Mucosa of rectum (tissue), 2 donors: ENCODE measurements around the gene CHST13.

Experiments
- H3K27ac ChIP-seq, 2 donors: one replicate each; pipeline ENCODE4 v1.7.0; 2013; ENCODE audit warnings: inconsistent platforms in 2 of 2, low read depth in 2 of 2, low read length in 2 of 2
- H3K27me3 ChIP-seq, 2 donors: one replicate each; pipeline ENCODE4 v1.7.0; 2013; ENCODE audit warnings: low read length in 2 of 2; ENCODE audit not compliant: control insufficient read depth in 2 of 2, insufficient read depth in 2 of 2
- H3K36me3 ChIP-seq, 2 donors: one replicate each; pipeline ENCODE4 v1.7.0; 2013; ENCODE audit warnings: low read length in 2 of 2; ENCODE audit not compliant: control insufficient read depth in 2 of 2, insufficient read depth in 2 of 2
- H3K4me1 ChIP-seq, 2 donors: one replicate each; pipeline ENCODE4 v1.7.0; 2013; ENCODE audit warnings: low read length in 2 of 2, mild to moderate bottlenecking in 1 of 2; ENCODE audit not compliant: control insufficient read depth in 2 of 2, insufficient read depth in 2 of 2
- H3K4me3 ChIP-seq, 2 donors: one replicate each; pipeline ENCODE4 v1.7.0; 2013; ENCODE audit warnings: low read length in 2 of 2
- H3K9ac ChIP-seq, 2 donors: one replicate each; pipeline ENCODE4 v1.7.0; 2013; ENCODE audit warnings: low read length in 2 of 2, low read depth in 1 of 2, mild to moderate bottlenecking in 1 of 2
- H3K9me3 ChIP-seq, 2 donors: one replicate each; pipeline ENCODE4 v1.7.0; 2013; ENCODE audit warnings: low read length in 2 of 2; ENCODE audit not compliant: control insufficient read depth in 2 of 2
- donor health status: healthy.
- donor health status: Normal muscosa, but diverticular disease.

CHST13 gene

DNA sequence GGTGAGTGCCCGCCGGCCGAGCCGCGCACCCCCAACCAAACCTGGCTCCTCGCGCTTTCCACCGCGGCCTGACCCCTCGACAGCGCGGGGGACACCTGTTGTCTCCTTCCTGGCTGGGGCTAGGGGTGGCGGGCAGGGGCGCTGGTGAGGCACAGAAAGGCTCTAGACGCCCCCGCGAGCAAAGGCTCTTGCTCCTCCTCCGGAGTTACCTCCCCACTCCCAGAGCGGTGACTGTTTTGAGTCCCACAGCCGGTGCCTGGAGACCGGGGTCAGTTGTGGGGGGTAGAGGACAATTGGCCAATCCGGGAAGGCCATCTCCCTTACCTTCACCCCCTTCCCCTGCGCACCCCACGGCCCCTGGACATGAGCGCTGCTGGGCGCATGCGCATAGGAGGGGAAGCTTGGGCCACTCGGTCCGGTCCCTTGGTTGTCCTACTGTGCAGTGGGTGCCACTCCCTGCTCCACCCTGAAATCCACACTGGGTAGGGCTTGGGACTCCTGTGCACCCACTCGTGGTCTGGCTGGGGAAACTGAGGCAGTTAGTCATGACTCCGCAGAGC lies 554 bp downstream of the CHST13 start:
- H3K4me3 ChIP-seq, result peak overlapping the region; percentile 56 to 62
- H3K36me3 ChIP-seq, result no peaks in the 10 kb centered on the region
- H3K27me3 ChIP-seq, result peaks cover 4 to 5% of the 10 kb centered on the region in 2 donors
- peak overlapping the region in 1 of 2 donors; percentile 68 for H3K9ac ChIP-seq
- H3K9me3 ChIP-seq, result no peaks in the 10 kb centered on the region
- H3K27ac ChIP-seq, result peak overlapping the region; percentile 44 to 48
- H3K4me1 ChIP-seq, result peaks cover 14% of the 10 kb centered on the region in 2 donors

DNA sequence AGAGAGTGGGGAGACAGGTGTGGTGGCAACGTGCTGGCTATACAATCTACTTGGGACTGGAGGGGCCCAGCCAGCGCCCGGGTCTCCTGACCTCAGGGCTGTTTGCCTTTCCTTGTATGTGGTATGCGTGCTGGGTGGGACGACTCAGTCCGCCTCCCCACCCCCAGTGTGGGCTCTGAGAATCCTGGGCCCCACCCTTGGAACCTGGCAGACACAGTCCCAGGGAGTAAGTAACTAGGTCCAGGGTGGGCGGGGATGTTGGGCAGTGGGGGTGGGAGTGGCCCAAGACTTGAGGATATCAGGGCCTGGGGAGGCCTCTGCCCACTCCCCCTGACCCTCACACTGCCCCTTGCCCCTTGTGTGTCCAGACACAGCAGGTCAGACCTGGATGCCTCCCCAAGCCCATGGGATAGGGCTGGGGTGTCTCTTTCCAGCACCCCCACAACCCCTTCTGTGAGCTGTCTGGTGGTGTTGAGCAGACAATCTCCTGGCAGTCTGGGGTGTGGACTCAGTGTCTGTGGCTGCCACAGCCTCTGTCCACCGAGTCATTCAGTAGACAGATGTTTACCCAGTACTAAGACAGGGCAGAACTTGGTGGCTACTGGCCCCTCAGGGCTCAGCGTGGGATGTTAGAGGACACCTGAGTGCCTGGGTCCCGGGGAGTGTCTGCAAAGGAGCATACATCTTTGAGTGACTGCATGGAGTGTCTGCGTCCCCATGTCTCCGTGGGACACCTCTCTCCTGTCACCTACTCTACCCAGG lies 1.3 kb downstream of the CHST13 start:
- Histone ChIP-seq H3K9ac (peak overlapping the region in 1 of 2 donors; percentile 68), H3K27ac (no peak overlapping the region), H3K36me3 (no peaks in the 10 kb centered on the region), H3K9me3 (no peaks in the 10 kb centered on the region), H3K4me1 (peaks cover 14% of the 10 kb centered on the region in 2 donors), H3K27me3 (peaks cover 4 to 5% of the 10 kb centered on the region in 2 donors), H3K4me3 (peak overlapping the region in 1 of 2 donors; percentile 62)

DNA sequence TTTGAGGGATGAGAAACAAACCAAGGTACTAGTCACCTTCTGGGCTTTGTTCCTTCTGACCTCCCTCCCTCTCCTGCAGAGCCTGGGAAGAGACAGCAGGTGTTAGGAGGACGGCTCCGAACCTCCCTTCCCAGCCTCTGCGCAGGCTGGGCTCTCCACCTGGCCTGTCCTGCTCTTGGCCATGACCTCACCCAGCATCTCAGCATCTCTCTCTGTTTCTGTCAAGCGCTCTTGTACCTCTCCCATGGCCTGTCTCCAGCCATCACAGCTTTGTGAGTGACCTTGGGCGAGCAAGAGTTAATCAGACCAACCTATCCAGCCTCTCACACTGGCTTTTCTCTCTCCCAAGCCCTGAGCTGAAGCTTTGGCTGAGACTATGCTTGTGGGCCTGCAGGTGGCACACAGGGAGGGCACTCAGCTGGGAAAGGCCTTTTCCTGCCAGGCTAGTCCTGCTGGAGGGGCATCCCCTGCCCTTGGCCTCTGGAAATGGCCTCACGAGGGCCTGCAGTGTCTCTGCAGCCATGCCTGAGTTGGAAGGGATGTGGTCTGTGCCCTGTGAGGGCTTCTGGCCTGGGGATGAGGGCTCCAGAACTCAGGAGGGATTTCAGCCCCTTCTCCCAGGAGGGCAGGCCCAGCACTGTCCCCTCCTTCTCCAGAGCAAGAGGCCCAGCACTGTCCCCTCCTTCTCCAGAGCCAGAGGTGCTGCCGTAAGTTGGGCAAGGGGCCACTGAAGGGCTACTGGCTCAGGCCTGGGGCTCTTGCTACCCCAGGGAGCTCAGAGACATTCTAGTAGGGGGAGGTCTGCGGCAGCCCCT lies 2.1 kb downstream of the CHST13 start:
- no peak overlapping the region for H3K4me3 ChIP-seq
- peaks cover 14% of the 10 kb centered on the region in 2 donors for H3K4me1 ChIP-seq
- H3K36me3 ChIP-seq, result no peaks in the 10 kb centered on the region
- no peaks in the 10 kb centered on the region for H3K9me3 ChIP-seq
- H3K9ac ChIP-seq, result no peak overlapping the region
- H3K27me3 ChIP-seq, result peaks cover 4 to 5% of the 10 kb centered on the region in 2 donors
- no peak overlapping the region for H3K27ac ChIP-seq

DNA sequence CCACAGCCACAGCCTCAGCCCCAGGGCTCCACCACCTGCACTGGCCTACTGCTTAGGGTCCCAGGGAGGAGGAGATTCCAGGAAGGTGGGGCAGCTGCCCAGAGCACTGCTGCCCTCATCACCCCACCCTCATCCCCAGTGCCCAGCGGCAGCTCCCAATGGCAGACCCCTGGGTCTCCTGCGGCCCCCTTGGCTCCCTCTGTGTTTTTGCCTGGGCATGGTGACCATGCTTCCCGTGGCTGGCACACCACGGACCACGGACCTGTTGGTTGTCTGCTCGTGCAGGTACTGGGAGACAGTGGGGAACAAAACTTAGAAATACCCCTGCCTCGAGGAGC lies 2.7 kb downstream of the CHST13 start:
- Histone ChIP-seq H3K27me3 (peaks cover 4 to 5% of the 10 kb centered on the region in 2 donors), H3K4me1 (peaks cover 14% of the 10 kb centered on the region in 2 donors)

DNA sequence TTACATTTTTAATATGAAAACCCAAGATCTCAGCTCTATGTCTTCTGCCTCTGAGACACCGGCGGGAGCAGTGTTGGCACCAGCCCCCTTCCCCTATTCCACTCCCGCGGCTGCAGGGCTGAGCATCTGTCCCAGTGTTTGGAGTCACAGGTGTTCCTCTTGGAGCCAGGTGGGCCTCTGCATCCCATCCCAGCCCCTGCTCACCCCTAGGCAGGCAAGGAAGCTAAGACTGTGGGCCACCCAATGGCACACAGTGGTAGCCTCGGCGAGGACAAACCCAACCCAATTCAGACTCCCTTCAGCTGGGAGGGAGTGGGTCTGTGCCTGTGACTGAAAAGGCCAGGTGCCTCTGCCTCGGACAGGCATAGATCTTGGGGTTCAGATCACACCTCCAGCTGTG lies 3.1 kb downstream of the CHST13 start:
- Histone ChIP-seq H3K9me3 (no peaks in the 10 kb centered on the region), H3K36me3 (no peaks in the 10 kb centered on the region), H3K4me1 (peaks cover 14% of the 10 kb centered on the region in 2 donors), H3K27me3 (peaks cover 4 to 5% of the 10 kb centered on the region in 2 donors), H3K27ac (no peak overlapping the region), H3K4me3 (no peak overlapping the region), H3K9ac (no peak overlapping the region)

More for the DNA sequence above, 2.7 kb downstream of the CHST13 start:
- Histone ChIP-seq H3K27ac (no peak overlapping the region), H3K9ac (no peak overlapping the region), H3K36me3 (no peaks in the 10 kb centered on the region), H3K9me3 (no peaks in the 10 kb centered on the region), H3K4me3 (no peak overlapping the region)

DNA sequence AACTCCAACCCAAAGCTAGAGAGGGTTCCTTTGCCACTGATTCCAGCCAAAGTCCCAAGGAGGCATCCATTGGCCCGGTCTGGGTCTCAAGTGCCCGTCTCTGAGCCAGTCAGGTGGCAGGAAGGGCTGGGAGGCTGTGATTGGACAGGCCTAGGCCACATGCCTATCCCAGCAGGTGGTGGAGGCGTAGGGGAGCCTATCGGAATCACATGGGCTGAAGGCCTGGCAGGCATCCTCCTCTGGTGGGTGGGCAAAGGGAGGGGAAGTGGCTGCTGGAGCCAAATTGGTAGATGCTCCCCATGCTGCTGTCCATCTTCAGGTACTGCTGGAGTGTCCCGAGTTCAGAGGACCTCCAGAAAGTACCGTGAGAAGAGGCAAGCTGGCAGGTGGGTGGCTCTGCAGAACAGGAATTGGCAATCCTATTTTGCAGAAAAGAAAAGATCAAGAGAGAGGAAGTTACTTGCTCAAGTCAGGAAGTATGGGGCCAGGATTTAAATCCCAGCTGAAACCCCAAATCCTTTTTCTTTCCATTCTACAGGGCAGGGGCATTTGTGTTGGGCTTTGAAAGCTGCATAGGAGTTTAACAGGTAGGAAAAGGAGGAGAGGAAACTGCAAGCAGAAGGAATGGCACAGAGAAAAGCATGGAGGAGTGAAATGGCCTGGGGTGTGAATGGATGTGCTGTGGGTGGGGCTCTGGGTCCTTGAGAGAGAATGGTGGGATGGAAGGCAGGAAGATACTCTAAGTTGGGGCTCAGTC lies 3.7 kb downstream of the CHST13 start:
- no peaks in the 10 kb centered on the region for H3K36me3 ChIP-seq
- no peaks in the 10 kb centered on the region for H3K9me3 ChIP-seq
- no peak overlapping the region for H3K9ac ChIP-seq
- H3K4me3 ChIP-seq, result no peak overlapping the region
- no peak overlapping the region for H3K27ac ChIP-seq
- H3K27me3 ChIP-seq, result peaks cover 2 to 5% of the 10 kb centered on the region in 2 donors
- peaks cover 14% of the 10 kb centered on the region in 2 donors for H3K4me1 ChIP-seq

DNA sequence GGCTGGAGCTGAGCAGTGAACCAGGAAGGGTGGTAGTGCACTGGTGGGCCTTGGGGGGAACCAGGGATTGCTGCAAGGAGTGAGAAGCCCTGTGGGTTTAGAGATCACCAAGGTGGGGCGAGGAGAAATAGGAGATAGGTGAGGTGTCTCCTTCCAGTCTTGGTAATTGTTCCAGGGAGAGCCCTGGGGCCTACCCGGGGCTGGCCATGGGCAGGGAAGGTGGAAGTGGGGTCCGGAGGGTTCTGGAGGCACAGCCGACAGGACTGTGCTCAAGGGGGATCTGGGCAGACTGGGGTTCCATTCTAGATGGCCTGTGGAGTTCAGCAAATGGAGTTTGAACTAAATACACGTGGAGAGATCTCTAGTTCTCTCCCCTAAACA lies 4.5 kb downstream of the CHST13 start:
- Histone ChIP-seq H3K27ac (no peak overlapping the region), H3K9ac (no peak overlapping the region), H3K4me1 (peaks cover 11% of the 10 kb centered on the region in 2 donors)

DNA sequence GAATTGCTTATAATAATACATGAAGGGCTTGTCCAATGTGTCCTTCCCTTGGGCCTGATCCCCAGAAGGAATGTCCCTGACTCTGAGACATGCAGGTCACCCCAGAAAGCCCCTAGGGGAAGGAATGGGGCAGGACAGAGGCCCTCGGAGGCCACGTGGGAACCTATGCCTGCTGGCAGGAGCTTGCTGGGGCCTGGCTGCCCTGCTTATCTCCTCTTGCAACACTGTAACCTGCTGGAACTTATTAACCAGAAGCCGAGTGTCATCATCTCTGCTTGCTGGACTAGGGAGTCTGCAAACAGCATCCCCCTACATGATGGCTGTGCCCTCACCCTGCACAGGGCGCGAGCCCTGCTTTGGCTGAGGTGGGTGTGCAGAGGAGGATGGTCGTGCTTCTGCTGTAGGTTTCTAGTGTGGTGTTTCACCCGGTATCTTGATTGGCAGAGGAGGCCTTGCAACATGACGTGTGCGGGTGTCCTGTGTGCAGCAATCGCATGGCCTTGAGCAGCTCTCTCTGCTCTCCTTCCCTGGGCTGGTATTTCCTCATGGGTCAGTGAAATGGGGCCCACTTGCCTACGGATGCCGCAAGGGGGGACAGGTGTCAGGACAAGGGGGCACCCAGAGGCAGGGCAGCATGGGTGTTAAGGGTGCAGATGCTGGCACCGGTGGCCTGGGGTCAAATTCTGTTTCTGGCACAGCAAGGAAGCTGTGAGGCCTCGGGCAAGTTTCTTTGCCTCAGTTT lies 5.0 kb downstream of the CHST13 start:
- no peaks in the 10 kb centered on the region for H3K9me3 ChIP-seq
- no peak overlapping the region for H3K27ac ChIP-seq
- peaks cover 6% of the 10 kb centered on the region in 2 donors for H3K4me1 ChIP-seq
- no peak overlapping the region for H3K9ac ChIP-seq
- H3K4me3 ChIP-seq, result no peak overlapping the region
- no peaks in the 10 kb centered on the region for H3K27me3 ChIP-seq
- H3K36me3 ChIP-seq, result no peaks in the 10 kb centered on the region

More for the DNA sequence above, 4.5 kb downstream of the CHST13 start:
- no peak overlapping the region for H3K4me3 ChIP-seq
- H3K36me3 ChIP-seq, result no peaks in the 10 kb centered on the region
- no peaks in the 10 kb centered on the region for H3K9me3 ChIP-seq
- peaks cover 0 to 2% of the 10 kb centered on the region in 2 donors for H3K27me3 ChIP-seq

DNA sequence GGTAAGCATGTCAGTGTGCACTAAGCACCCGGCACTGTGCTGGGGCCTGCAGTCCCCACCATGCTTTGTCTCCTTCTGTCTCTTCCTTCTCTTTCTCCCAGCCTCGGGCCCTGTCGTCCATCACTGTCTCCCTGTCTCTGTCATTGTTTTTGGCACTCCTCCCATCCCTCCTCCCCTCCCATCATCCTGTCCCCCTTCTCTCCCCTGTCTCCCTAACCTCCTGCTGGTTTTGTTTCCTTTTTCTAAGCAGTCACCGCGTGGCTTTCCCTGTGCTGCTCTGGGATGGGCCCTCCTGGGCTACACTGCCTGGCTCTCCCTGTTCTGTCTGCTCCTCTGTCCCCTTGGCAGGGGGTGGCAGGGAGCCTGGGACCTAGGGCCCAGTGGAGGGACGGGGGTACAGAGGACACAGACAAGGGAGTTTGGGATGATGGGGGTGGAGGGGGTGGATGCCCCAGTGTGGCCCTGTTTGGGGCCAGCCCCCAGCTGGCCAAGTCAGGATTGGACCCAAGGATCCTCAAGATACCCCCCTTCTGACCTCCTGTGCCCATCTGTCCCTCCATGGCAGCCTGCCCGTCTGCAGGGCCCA lies 5.7 kb downstream of the CHST13 start:
- Histone ChIP-seq H3K27me3 (no peaks in the 10 kb centered on the region), H3K9me3 (no peaks in the 10 kb centered on the region), H3K9ac (no peak overlapping the region), H3K4me3 (no peak overlapping the region), H3K27ac (peak overlapping the region; percentile 29 to 56), H3K36me3 (no peaks in the 10 kb centered on the region), H3K4me1 (peaks cover 4 to 5% of the 10 kb centered on the region in 2 donors)
